ENCODE measurements around the gene MARCHF3.
"Not testable (repeated sequence)": the region's sequence is repeated elsewhere in the genome, so short reads cannot be mapped to it uniquely, and the experiment has no call there.

Gene MARCHF3, protein sequence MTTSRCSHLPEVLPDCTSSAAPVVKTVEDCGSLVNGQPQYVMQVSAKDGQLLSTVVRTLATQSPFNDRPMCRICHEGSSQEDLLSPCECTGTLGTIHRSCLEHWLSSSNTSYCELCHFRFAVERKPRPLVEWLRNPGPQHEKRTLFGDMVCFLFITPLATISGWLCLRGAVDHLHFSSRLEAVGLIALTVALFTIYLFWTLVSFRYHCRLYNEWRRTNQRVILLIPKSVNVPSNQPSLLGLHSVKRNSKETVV

DNA sequence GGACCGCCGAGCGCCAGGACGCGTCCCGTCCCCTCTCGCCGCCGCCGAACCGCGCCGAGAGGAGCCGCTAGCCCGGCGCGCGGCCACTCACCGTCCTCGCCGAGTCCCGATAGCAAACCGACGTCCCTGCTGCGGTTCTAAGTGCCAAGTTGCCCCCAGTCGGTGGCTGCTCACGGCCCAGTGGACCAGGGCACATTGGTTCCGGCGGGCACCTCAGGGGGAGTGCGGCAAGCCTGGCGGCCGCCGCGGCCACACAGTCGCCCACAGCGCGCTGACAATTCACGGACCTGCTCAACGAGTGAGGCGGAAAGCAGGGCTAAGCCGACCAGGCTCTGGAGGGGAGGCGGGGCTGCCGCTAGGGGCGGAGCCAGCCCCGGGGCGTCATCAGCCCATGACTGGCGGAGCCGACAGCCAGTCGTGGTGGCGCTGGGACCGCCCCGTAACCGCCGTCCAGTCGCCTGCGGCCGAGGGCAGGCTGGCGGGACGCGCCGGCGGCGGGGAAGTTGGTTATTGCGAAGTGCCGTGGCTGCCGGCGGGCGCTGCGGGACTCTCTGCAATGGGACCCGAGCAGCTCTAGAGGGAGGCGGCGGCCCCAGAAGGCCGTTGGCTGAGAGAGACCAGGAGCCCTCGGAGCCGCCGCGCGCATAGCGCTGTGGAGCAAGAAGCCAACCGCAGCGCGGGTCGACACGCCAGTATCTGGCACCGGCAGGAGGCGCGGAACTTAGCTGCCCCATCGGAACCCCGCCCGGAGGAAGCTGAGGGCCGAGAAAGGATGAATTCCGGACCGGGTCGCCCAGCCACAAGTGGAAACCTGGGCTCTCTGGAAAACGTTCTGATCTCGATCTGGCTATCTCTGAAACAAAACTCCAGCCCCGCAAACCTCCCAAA lies at the start of gene MARCHF3:
Gene MARCHF3 (minus strand): TSS at position 300 of the 888 bp plus-strand sequence. CDS start 112,387 bp downstream, outside the sequence.
- DNase-seq, result peak; percentile 94

DNA sequence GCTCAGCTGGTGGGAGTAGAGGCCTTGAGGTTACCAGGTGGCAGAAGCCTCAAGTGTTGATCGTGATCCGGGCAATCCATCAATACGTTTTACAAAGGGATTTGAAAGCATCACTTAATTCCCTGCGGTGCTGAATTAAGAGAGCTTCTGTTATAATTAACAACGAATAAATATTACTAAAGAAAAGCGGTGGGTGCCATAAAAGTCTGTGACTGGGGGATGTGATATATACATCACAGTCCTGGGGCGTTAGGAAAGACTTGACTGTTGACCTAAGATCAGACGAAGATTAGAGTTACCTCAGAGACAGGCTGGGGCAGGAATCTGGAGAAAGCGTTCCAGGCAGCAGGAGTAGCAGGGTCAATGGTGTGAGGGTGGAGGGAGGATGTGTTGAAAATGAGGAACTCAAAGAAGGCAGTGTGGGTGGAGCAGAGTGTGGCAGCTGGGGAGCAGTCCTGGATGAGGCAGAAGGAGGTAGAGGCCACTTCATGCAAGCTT lies 49.7 kb upstream of the MARCHF3 start:
- no peak for DNase-seq

DNA sequence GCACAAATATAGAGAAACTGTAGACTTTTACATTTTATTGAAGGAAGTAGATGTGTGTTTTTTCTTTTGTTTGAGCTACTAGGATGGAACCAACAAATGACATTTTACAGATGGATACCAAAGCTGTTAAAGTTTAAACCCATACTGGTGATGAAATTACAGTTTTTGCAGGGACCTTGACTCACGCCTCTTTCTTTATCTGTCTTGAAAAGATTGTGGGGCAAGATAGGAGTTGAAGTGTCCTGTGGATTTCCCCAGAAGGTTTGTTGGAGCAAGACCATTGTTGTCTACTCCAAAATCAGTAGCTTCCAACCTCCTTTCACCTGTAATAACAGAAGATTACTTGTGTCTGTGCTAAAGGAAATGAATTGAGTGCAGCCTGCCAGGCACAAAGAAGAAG lies 47.0 kb upstream of the MARCHF3 start:
- no peak for DNase-seq

DNA sequence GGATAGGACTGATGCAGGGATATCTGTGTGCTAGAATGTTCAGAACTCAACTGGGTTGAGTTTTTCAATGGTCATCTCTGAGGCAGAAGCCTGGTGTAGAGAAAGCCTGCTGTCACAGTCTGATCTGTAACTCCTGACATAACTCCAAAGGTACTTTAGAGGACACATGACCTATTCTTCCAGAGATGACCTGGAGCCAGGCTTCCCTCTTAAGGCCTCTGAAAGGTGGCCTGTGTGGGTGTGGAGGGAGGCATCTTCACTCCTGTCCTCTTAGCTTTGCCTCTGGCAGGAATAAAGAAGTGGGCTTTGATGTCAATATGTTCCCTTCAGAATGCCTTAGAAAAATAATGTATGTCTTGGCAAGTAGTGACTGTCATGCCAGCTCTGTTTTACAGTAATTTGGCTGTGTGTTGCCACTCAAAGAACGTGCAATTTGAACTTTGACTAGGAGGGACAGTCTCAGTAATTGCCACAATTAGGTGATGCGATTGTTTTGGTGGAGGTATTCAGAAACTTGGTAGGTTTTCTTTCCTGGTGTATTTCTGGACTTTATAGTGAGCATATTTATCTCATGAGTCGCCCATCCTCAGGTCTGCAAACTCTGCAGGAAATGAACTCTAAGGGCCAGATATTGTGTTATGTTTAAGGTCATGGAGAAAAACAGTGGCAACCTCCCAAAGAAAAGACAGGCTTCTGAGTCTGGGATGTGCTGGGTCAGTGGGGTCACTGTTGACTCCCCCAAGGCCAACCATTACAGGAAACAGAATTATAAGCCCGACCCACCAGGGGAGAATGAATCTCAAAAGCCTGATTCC lies 46.2 kb upstream of the MARCHF3 start:
- no peak for DNase-seq

DNA sequence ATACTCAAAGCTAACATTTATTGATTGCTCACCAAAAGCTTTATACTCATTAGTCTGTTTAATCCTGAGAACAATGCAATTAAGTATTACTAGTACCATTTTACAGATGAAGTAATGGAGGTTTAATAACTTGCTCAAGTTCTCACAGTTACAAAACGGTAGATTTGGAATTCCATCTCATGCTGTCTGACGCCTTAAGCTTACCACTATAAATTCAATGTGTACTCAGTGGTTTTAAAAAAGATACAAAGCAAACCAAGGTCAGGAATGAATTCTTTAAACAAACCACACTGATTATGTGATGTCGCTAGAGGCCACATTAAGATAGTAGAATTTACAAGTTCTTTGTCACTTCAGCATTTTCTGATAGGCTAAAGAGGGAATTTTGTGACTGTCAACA lies 44.1 kb upstream of the MARCHF3 start:
- no peak for DNase-seq

- peak; percentile 82 for DNase-seq
Observed at GRCh38 chr5:127072861-127073846, 42.8 kb upstream of the MARCHF3 start, which contains the start of gene C5orf63. TSS of gene C5orf63 (minus strand) at chr5:127073502. CDS start at chr5:127058995, 14,507 bp downstream.

GRCh38 chr5:127070243-127070642 lies 39.9 kb upstream of the MARCHF3 start:
- DNase-seq, result no peak

DNA sequence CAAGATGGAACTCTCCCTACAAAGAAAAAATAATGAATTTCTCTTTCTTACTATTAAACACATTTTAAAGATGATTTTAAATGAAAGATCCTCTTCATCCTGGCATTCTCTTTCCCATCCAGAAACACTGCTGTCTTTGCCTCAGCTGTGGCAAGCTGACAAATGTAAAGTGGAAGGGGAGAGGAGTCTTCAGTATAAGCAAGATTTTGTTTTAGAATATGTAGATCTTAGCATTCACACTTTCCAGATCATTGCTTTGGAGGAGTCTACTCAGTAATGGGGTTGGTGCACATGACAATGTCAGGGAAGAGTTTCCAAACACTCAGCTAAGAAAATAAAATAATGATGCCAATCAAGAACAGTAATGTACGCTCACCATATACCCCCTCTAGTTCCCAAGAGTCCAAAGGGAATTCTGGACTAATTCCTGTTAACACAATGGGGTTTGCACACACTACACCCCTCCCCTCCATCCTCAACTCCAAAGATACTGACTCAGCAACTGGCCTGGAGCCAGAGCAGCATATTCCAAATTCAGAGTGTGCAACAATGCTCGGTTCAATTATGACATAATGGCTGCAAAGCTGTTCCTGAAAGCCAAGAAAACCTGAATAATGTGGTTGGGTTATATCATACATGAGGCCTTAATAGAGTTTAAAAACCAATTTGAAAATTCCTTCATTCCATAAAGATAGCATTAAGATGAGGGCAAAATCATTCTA lies 38.3 kb upstream of the MARCHF3 start:
- DNase-seq, result no peak

DNA sequence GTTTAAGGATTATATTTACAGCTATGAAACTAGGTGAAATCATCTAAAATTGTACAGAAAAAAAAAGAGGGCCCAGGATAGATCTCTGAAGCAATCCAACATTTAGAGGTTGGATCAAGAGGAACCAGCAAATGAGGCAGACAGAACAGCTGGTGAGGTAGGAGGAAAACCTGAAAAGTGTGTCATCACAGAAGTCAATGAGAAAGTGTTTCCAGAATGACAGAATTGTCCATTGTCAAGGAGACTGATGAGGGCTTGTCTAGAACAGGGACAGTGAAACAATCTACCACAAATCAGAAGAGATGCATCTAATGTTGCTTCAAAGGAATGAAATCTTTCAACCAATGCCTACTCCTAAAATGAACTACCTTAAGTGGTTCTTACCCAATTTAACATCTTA lies 36.4 kb upstream of the MARCHF3 start:
- DNase-seq, result no peak

DNA sequence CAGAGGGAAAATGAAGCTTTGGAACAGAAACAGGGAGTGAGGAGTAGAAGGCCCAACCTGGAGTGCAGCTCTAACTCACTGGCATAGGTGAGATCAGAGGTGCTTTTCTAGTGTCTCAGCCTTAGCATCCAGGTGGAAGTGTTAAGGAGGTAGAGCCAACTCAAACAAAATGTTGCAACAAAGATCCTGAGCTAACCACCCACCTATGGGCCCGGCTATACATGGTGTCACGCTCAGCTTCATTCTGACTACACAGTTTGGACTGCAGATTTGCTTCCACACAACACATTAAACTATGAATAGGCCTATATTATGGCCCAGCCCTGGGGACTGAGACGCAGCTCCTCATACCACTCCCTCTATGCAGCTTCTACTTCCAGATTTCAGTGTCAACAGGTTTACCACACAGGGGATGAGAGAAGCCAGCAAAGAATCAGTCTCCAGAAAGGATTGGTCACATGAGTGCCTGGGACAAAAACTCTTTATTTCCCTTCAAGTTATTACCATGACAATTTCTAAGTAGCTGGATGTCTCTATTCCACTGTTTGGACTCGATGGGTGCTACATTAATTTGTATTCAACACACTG lies 34.0 kb upstream of the MARCHF3 start:
- DNase-seq, result no peak

- no peak for DNase-seq
Observed at GRCh38 chr5:127063257-127063913, 33.0 kb upstream of the MARCHF3 start.

- no peak for DNase-seq
Observed at GRCh38 chr5:127061956-127062355, 31.6 kb upstream of the MARCHF3 start.

- DNase-seq, result no peak
Observed at GRCh38 chr5:127061537-127061936, 31.2 kb upstream of the MARCHF3 start.

- DNase-seq, result no peak
Observed at GRCh38 chr5:127060470-127060985, 30.2 kb upstream of the MARCHF3 start.

- DNase-seq, result no peak
Observed at GRCh38 chr5:127056896-127057295, 26.5 kb upstream of the MARCHF3 start.

DNA sequence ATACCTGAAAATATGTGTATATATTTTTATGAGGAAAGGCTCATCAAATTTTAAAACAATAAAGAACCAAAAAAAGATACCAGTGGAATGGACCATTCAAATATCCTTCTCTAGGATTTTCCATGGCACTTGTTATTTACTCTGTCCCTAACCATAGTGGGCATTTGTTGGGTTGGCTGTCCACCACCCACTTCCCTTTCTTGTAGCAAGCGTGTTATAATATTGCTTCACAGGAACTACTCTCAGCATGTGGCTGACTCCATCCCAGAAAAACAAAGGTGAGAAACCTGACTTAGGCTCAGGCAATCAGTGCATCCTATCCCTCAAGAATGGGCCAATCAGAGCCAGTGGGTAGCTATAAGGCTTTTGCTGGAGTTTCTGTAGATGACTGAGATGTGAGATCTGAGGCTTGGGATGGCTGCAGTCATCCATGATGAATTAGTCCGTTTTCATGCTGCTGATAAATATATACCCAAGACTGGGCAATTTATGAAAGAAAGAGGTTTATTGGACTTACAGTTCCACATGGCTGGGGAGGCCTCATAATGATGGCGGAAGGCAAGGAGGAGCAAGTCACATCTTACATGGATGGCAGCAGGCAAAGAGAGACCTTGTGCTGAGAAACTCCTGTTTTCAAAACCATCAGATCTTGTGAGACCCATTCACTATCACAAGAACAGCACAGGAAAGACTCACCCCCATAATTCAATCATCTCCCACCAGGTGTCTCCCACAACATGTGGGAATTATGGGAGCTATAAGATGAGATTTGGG lies 25.7 kb upstream of the MARCHF3 start:
- DNase-seq, result no peak

GRCh38 chr5:127053551-127053950 lies 23.2 kb upstream of the MARCHF3 start:
- not testable (repeated sequence) for DNase-seq

DNA sequence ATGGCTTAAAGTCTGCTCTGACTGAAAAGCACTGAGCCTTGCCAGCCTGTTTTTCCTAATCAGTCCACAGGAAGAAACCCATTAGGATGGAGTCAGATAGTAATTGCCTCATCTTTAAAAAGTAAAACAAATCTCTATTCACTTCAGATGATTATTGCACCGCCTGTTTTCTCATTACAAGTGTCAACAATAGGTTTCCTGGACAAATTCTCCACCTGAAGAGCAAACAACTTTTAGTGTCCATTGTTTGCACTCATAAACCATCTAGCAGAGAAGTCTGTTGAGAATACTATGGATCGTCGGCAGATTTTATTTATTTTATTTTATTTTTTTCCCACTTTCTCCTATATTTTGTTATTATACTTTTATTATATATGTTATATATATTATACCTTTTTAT lies 22.7 kb upstream of the MARCHF3 start:
- no peak for DNase-seq

- DNase-seq, result no peak
Observed at GRCh38 chr5:127051591-127051990, 21.2 kb upstream of the MARCHF3 start.
